Hematopoietic multipotent progenitor cell treated with erythropoietin and hydrocortisone succinate and interleukin-3 and kit ligand, for 17 days (in vitro differentiated cells): Measurements from ENCODE around the gene MDH2.
"Not testable (repeated sequence)": the region's sequence is repeated elsewhere in the genome, so short reads cannot be mapped to it uniquely, and the experiment has no call there.

Source experiments
- DNase-seq: peaks from one replicate; pipeline ENCODE4 v3.0.0-alpha.2; 2015; ENCODE audit warnings: low spot score

Gene MDH2

DNA sequence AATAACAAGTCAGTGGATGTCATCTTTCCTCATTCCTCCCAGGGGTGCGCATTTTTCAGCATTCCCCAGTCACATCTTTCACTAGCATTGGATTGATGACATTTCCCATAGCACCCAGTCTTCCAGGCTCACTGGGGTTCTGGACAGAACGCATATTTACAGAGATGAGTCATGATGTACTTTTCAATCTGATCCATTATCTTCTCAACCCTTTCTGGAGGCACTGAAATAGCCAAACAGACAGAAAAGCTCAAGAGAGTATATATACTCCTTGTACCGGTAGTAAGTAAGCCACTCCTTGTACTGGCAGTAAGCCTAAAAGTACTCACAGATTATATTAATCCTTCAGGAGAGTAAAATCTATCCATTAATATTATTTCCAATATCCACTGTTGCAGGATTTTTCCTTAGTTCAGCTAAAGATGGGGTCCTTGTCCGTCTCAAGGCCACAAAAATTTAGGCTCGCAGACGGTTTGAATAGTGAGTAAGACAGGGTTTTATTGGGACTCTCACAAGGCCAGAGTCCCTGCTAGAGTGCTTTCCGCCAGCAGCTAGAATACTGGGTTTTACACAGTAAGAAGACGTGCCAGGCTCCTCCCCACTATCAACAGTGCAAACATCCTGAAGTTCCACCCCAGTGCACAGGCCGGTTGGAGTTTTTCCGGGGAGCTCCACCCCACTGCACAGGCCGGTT lies 60.8 kb downstream of the MDH2 start:
- DNase-seq: no peak

- DNase-seq: not testable (repeated sequence)
Measured at GRCh38 chr7:76113042-76113630, 65.2 kb downstream of the MDH2 start.

DNA sequence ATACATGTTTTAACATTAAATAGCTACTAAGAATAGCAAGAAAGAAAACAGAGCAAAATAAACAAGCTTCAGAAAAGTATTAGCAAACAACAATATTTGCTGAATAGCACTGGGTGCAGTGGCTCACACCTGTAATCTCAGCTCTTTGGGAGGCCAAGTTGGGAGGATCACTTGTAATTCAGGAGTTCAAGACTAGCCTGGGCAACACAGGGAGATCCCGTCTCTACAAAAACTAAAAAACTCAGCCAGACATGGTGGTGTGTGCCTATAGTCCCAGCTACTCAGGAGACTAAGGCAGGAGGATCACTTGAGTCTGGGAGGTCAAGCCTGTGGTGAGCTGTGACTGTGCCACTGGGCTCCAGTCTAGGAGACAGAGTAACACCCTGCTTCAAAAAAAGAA lies 66.8 kb downstream of the MDH2 start:
- DNase-seq: not testable (repeated sequence)
